Esophagus squamous epithelium (tissue), 5 donors: ENCODE data around the gene EVPLL. TPM values are rescaled to one million over a fixed set of nuclear protein-coding genes. Genes with fewer than 3 reads are reported as not detected.

ENCODE experiments used
- DNase-seq: peaks from one replicate; lab custom pipeline; 2025; lab: John Stamatoyannopoulos, UW
- H3K27ac ChIP-seq, 4 donors: fragments of 200-600 bp; sonication (generic); one replicate each; pipeline ENCODE4 v1.5.1; 2016 to 2019; ENCODE audit warnings: mild to moderate bottlenecking in 1 of 4
- H3K27me3 ChIP-seq, 4 donors: fragments of 200-600 bp; sonication (generic); 1 replicate in 3 of 4; 2 replicates in 1 of 4; pipeline versions ENCODE4 v1.5.1 to v1.6.0; 2017 to 2021; ENCODE audit warnings: antibody characterized with exemption in 1 of 4
- H3K36me3 ChIP-seq, 3 donors: fragments of 200-600 bp; sonication (generic); one replicate each; pipeline ENCODE4 v1.5.1; 2016 to 2019
- H3K4me1 ChIP-seq, 3 donors: fragments of 200-600 bp; sonication (generic); one replicate each; pipeline ENCODE4 v1.5.1; 2017 to 2019
- H3K4me3 ChIP-seq, 4 donors: fragments of 200-600 bp; sonication (generic); 1 replicate in 3 of 4; 2 replicates in 1 of 4; pipeline ENCODE4 v1.5.1; 2016 to 2019; ENCODE audit warnings: mild to moderate bottlenecking in 2 of 4, moderate library complexity in 1 of 4
- H3K9me3 ChIP-seq, 3 donors: fragments of 200-600 bp; sonication (generic); one replicate each; pipeline ENCODE4 v1.5.1; 2016 to 2019
- CTCF ChIP-seq, 6 experiments: fragments of 450-650 bp in 4 of 6; fragments of 200-600 bp in 2 of 6; sonication (generic) in 2 of 6; IDR thresholded peaks; one replicate each; pipeline ENCODE4 v1.5.1; 2016 to 2019; ENCODE audit warnings: antibody characterized with exemption in 6 of 6, mild to moderate bottlenecking in 4 of 6, moderate library complexity in 4 of 6
- POLR2A ChIP-seq, 4 donors: fragments of 450-650 bp; IDR thresholded peaks; one replicate each; pipeline ENCODE4 v1.6.1; 2017; ENCODE audit warnings: antibody characterized with exemption in 4 of 4, mild to moderate bottlenecking in 4 of 4, moderate library complexity in 3 of 4
- WGBS, 2 donors: methylation state at CpG; one replicate each; pipeline ENCODE4 v1.1.5; 2018; 5-methylcytosine and 5-hydroxymethylcytosine counted together
- intact Hi-C: fragments of 100-400 bp; cut with DNase I; formaldehyde crosslinking; loops from one replicate; pipeline ENCODE4 v1.15.0; 2022
- total RNA-seq, 4 donors: library from RNA; depleted of rRNA; stranded (reverse); fragments of >200 nt; gene quantifications; one replicate each; pipeline ENCODE4 v1.1.0, GENCODE V29; 2016
- donor health status: DM: yes; HTN: yes; CAD: no.

The EVPLL gene
- total RNA-seq, 4 donors from 2014 or later, result 5.9 to 15.4 (median 10.2) TPM

GRCh38 chr17:18361837-18362697 lies 15.5 kb upstream of the EVPLL start:
- DNase-seq, result no peak
- Histone ChIP-seq H3K27ac (peak overlapping the region; percentile 83 to 94 (median 90)), H3K27me3 (no peaks in the 10 kb centered on the region), H3K4me1 (peaks cover 7 to 35% (median 7%) of the 10 kb centered on the region in 3 donors), H3K36me3 (peaks cover 0 to 29% (median 5%) of the 10 kb centered on the region in 3 donors), H3K4me3 (peak overlapping the region; percentile 65 to 88 (median 78)), H3K9me3 (no peaks in the 10 kb centered on the region)
- WGBS, 2 donors, result 38 to 59% methylated on average over 9 to 15 of the region's 15 CpGs
- intact Hi-C loops, result no loop called here
- TF ChIP-seq POLR2A (IDR thresholded peaks at IDR 0.05), result no peak
- TF ChIP-seq CTCF (IDR thresholded peaks at IDR 0.05), result no peak

- no peak for DNase-seq
- Histone ChIP-seq H3K4me1 (peaks cover 3 to 29% (median 7%) of the 10 kb centered on the region in 3 donors), H3K9me3 (no peaks in the 10 kb centered on the region), H3K36me3 (peaks cover 0 to 29% (median 5%) of the 10 kb centered on the region in 3 donors), H3K4me3 (peak overlapping the region; percentile 65 to 88 (median 78)), H3K27ac (peak overlapping the region; percentile 83 to 94 (median 90)), H3K27me3 (no peaks in the 10 kb centered on the region)
- TF ChIP-seq CTCF (IDR thresholded peaks at IDR 0.05) (peak in 1 of 6 experiments; percentile 4), POLR2A (IDR thresholded peaks at IDR 0.05) (no peak)
- intact Hi-C loops, result no loop called here
- 3 to 8% methylated on average over 7 to 9 of the region's 14 CpGs for WGBS, 2 donors
Measured at GRCh38 chr17:18362698-18363100, 14.9 kb upstream of the EVPLL start.

- Histone ChIP-seq H3K27me3 (no peaks in the 10 kb centered on the region), H3K27ac (peak within 1 kb of the TSS; percentile 83 to 94 (median 90)), H3K36me3 (peaks cover 0 to 25% (median 4%) of the 10 kb centered on the region in 3 donors), H3K4me3 (peak within 1 kb of the TSS; percentile 65 to 88 (median 78)), H3K9me3 (no peaks in the 10 kb centered on the region), H3K4me1 (peaks cover 3 to 27% (median 7%) of the 10 kb centered on the region in 3 donors)
- intact Hi-C loops, result no loop called here
- 4 to 10% methylated on average over 3 to 5 of the region's 76 CpGs for WGBS, 2 donors
- peak; percentile 43 for DNase-seq
- TF ChIP-seq CTCF (IDR thresholded peaks at IDR 0.05), result no peak
- peak in 3 of 4 donors; percentile 56 to 85 (median 77) for TF ChIP-seq POLR2A (IDR thresholded peaks at IDR 0.05)
Measured at GRCh38 chr17:18363101-18364049, 14.2 kb upstream of the EVPLL start, which contains the start of gene SHMT1. Gene SHMT1, minus strand, starts transcription at chr17:18363550. Its CDS starts 7,569 bp downstream, at chr17:18355981.

GRCh38 chr17:18364166-18364565 lies 13.4 kb upstream of the EVPLL start:
- no peak for DNase-seq
- Histone ChIP-seq H3K27ac (no peak overlapping the region), H3K36me3 (peaks cover 0 to 17% (median 0%) of the 10 kb centered on the region in 3 donors), H3K4me1 (peaks cover 3 to 27% (median 7%) of the 10 kb centered on the region in 3 donors), H3K27me3 (no peaks in the 10 kb centered on the region), H3K4me3 (no peak overlapping the region), H3K9me3 (no peaks in the 10 kb centered on the region)
- TF ChIP-seq POLR2A (IDR thresholded peaks at IDR 0.05) (no peak), CTCF (IDR thresholded peaks at IDR 0.05) (no peak)
- intact Hi-C loops, result no loop called here
- 86 to 87% methylated on average over 6 of the region's 6 CpGs for WGBS, 2 donors
